GM12891 (cell line): ENCODE data around the gene ACER3.

ENCODE experiments used
- DNase-seq: peaks from one replicate; pipeline ENCODE4 v3.0.0; 2011; ENCODE audit warnings: low spot score; ENCODE audit not compliant: insufficient read length
- FAIRE-seq: peaks from 2 replicates; lab custom pipeline; 2011; peaks lifted over from hg19 to GRCh38; lab: Jason Lieb, UNC
- PAX5 ChIP-seq: IDR thresholded peaks from 2 replicates; pipeline ENCODE4 v1.6.1; 2011; ENCODE audit warnings: low read length, moderate library complexity, mild to moderate bottlenecking; ENCODE audit not compliant: insufficient read depth, severe bottlenecking
- POLR2A ChIP-seq: IDR thresholded peaks from 2 replicates; pipeline ENCODE4 v1.6.1; 2011; ENCODE audit warnings: low read depth, low read length, control low read depth
- POLR2AphosphoS5 ChIP-seq: IDR thresholded peaks from 2 replicates; pipeline ENCODE4 v1.6.1; 2011; ENCODE audit warnings: low read depth, low read length, control low read depth
- POU2F2 ChIP-seq: IDR thresholded peaks from 2 replicates; pipeline ENCODE4 v1.6.1; 2011; ENCODE audit warnings: low read depth, mild to moderate bottlenecking, control low read depth, low read length, moderate library complexity
- SPI1 ChIP-seq: IDR thresholded peaks from 2 replicates; pipeline ENCODE4 v1.6.1; 2011; ENCODE audit warnings: low read depth, low read length, control low read depth
- TAF1 ChIP-seq: IDR thresholded peaks from 2 replicates; pipeline ENCODE4 v1.6.1; 2011; ENCODE audit warnings: low read depth, low read length, control low read depth

Gene ACER3

DNA sequence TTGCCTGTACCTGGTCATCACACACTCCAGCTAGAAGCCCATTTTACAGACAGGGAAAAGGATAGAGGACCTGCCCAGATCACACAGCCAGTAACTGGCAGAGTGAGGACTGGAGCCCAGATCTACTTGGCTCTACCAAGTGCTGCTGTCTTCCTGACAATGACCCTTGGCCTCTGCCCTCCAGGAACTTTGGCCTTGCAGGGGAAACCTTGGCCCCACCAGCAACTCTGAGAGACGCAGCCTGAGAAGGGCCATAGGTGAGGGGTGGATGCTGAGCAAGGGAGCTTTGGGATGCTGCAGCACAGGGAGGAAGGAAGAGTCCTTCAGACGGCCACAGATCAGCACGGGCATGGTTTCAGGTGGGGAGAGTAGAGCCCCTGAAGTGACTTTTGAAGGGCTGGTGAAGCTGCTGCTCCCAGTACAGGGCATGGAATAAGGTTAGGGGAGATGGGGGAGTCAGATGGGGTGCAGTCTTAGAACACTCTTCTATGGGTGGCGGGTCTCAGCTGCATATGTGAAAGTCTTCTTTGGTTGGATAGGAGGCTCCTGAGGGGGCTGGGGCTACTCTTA is 204.0 kb downstream of the ACER3 start:
- no peak for FAIRE-seq
- DNase-seq = no peak
- TF ChIP-seq PAX5 (no peak), POLR2A (no peak), POU2F2 (no peak), SPI1 (no peak), TAF1 (no peak), POLR2AphosphoS5 (no peak)

DNA sequence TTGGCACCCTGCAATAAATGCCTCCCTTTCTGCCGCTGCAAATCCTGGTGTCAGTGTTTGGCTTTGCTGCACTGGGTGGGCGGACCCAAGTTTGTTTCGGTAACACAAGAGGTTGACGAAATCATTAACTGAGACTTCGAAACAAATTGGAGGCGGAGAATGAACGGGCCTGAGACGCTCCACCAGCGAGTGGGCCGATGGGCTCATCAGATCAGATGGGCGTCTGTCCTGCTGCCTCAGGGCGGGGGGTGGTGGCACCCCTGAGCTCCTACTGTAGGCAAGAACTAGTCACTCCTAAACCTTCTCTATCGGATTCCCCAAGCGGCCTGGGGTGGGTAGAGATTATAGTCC is 205.1 kb downstream of the ACER3 start:
- FAIRE-seq (peak; percentile 66), DNase-seq (no peak)
- TF ChIP-seq POLR2AphosphoS5 = no peak
- no peak for TF ChIP-seq PAX5
- TF ChIP-seq TAF1 = no peak
- no peak for TF ChIP-seq POU2F2
- no peak for TF ChIP-seq SPI1
- no peak for TF ChIP-seq POLR2A

DNA sequence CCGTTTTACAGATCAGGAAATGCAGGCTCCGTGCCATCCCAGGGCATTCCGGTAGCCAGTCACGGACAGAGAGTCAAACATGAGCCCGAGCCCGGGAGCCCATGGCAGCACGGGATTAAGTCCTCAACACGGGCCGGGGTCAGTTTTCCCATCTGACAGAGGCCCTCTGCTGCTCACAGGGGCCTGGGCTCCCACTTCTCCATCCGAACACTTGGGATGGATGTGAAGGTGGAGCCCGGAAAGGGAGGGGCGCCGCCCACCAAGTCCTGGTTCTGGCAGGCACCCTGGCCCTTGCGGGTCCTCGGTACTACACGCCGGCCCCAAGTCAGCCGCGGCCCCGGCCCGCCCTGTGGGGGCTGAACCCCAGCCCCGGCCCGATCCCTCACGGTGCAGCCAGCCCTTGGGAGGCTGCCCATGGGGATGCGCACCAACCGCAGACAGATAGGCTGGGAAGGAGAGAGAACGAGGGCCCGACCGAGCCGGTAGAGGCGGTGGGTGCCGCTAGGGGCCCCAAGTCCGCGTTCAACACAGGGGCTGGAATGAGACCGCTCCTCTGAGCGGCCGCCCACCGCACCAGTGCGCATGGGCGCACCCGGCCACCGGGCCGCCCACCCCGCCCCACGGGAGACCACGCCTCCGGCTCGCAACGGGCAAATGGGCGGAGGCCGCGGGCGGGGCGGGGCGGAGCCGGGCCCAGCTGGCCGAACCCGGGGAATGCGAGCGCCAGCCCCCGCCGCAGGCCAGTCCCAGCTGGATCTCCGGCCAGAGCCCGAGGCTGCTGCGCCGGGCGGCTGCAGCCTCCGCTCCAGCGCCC is 205.7 kb downstream of the ACER3 start, which contains the start of gene CAPN5:
TSS of gene CAPN5 (plus strand) at position 743 of the 814 bp plus-strand sequence. CDS start 17,916 bp downstream, outside the sequence.
- no peak for TF ChIP-seq POLR2A
- no peak for TF ChIP-seq SPI1
- no peak for TF ChIP-seq TAF1
- no peak for TF ChIP-seq POLR2AphosphoS5
- TF ChIP-seq POU2F2 = no peak
- DNase-seq (peak; percentile 98), FAIRE-seq (peak; percentile 98)

DNA sequence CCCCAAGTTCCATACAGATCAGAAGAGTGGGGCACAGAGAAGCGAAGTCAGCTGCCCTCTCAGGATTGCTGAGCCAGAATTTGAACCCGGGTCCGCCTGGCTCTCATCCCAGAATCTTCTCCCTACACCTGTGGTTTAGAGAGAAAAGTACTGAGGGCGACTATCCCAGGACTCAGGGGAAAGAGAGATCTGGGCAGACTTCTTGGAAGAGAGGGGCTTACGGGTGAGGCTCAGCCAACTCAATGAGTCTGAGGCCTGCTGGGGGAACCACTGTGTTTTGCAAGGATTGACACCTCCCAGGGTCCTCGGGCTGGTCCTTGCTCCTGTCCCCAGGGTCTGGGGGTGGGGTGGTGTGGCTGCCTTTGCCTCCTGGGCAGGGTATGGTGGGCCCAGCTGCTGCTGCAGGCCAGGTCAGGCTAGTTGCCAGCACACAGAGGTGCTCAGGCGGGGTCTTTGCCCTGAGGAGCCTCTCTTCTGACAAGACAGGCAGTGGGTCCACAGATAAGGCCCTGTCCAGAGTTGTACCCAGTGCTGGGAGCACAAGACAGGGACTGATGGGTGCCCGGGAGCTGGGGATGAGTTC is 207.2 kb downstream of the ACER3 start:
- DNase-seq = no peak
- FAIRE-seq = no peak
- TF ChIP-seq TAF1 (no peak), SPI1 (no peak), POLR2A (no peak), PAX5 (no peak), POU2F2 (no peak), POLR2AphosphoS5 (no peak)

DNA sequence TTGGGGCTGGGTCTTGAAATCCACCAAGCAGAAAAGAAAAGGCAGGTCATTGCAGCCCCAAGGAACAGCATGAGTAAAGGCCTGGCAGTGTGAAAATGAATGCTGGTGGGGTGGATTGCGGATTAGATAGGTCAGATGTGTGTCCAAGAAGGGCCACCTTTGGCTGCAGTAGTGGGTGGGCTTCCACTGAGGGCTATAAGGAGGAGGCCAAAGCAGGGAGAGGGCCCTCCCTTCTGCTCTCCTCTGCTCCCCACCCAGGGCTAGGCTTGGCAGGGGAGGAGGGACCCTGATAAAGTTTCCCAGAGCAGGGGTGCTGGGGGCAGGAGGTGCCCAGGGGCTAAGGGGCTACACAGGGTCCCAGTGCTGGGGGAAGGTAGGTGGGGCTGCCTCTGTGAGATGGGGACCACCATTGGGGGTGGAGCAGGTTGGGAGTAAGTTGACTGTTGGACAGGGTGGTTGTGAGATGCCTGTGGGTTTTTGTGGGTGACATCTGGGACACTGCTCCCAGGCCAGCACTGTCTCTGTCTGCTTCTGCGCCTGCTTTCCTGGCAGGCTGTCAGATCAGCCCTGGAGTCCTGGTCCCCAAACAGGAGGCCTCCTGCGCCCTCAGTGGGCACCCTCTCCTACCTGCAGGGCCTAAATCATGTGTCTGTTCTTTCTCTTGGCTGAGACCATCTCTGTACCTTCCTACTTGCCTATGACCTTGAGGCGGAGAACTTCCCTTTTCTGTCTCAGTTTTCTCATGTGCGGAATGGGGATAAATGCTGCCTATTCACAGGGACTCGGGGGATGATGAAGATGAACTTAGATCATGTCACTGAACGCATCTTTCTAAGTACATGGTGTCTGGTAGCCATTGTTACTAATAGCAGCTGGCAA is 208.0 kb downstream of the ACER3 start:
- DNase-seq = no peak
- FAIRE-seq = no peak

DNA sequence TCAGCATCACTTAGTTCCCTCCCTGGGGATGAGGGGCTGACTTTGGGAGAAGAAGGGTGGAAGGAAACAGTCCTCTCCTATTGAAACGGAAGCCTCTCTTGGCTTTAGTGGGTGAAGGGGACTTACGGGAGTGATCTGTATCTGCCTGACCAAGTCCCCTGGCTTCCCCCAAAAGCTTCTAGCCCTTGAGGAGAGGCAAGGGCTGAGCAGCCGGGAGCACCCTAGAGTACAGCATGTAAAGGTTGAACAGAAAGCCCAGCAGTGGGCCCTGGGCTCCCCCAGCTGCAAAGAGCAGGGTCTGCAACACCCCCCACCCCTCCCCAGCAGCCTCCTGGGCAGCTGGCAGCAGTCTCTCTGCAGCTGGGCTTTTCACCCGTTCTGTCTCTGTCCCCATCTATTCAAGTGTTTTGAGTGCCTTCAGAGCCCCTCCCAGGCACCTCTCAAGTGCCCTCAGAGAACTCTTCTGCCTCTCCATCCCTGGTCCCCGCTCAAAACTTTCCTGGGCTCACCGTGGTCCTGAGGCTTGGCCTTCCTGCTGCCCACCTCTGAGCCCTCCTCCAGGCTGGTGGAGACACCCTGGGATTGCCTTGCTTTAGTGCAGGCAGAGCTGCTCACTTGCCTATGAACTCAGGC is 208.7 kb downstream of the ACER3 start:
- DNase-seq (no peak), FAIRE-seq (no peak)
- TF ChIP-seq TAF1 (no peak), POU2F2 (no peak), POLR2AphosphoS5 (no peak), PAX5 (no peak), POLR2A (no peak), SPI1 (no peak)

More for the DNA sequence above, 208.0 kb downstream of the ACER3 start:
- TF ChIP-seq POU2F2 = no peak
- no peak for TF ChIP-seq PAX5
- TF ChIP-seq POLR2AphosphoS5 = no peak
- no peak for TF ChIP-seq POLR2A
- no peak for TF ChIP-seq TAF1
- TF ChIP-seq SPI1 = no peak

DNA sequence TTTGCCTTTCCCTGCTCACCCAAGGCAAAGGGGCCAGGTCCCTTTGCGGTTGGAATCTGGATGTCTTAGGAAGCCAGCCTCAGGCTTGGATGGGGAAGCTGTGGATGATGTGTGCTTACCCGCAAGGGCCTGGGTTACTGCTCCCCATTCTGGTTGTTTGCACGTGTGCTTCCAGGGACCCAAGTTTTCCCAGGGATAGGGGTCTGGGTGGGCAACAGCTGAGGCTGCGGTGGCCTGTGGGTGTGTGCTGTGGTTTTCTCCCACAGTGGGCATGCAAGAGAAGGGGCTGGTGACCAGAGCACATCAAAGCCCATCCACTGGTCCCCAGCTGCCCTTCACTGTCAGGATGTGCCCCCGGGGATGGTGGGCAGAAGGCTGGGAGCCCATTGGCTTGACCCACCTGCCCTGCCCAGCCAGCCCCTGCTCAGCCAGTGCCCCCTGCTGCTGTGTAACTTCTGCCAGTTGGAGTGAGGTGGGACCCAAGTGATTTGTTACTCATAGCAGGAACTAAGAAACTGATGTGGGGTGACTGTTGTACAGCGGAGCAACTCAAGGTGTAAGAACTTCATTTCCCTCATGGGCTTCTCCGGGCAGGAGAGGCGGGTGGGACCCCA is 209.4 kb downstream of the ACER3 start:
- no peak for TF ChIP-seq POU2F2
- no peak for TF ChIP-seq POLR2A
- TF ChIP-seq SPI1 = no peak
- no peak for TF ChIP-seq TAF1
- no peak for TF ChIP-seq PAX5
- DNase-seq (no peak), FAIRE-seq (no peak)

DNA sequence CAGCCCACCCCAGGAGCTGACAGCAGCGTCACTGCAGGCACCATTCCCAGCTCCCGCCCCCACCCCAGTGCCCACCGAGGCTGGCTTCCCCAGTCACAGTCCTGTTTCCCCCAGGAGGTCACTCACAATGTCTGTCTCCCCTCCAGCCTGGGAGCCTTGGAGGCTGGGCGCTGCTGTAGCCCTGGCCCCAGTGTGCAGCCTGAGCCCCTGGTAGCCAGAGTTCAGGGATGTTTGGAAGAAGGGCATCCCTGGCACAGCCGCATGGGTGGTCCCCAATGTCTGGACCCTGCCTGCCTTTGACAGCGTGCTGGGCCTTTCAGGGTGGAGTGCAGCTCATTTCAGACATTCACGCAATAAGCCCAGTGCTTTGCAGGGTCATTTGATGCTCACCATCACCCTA is 210.4 kb downstream of the ACER3 start:
- no peak for FAIRE-seq
- no peak for DNase-seq
- TF ChIP-seq POLR2A (no peak), SPI1 (no peak), POU2F2 (no peak), TAF1 (no peak)
